HG03521 (cell line): Measurements from ENCODE around the gene SLC29A1.

Experiments used
- ATAC-seq: cut with Tn5 transposase; IDR thresholded peaks from one replicate; pipeline ENCODE4 v1.9.1; 2021; ENCODE audit warnings: mild to moderate bottlenecking, moderate library complexity; ENCODE audit not compliant: unreplicated experiment

Gene SLC29A1

GRCh38 chr6:44251576-44252524, 28.5 kb downstream of the SLC29A1 start:
- ATAC-seq: no peak

GRCh38 chr6:44253307-44254101, 30.1 kb downstream of the SLC29A1 start:
- no peak for ATAC-seq

DNA sequence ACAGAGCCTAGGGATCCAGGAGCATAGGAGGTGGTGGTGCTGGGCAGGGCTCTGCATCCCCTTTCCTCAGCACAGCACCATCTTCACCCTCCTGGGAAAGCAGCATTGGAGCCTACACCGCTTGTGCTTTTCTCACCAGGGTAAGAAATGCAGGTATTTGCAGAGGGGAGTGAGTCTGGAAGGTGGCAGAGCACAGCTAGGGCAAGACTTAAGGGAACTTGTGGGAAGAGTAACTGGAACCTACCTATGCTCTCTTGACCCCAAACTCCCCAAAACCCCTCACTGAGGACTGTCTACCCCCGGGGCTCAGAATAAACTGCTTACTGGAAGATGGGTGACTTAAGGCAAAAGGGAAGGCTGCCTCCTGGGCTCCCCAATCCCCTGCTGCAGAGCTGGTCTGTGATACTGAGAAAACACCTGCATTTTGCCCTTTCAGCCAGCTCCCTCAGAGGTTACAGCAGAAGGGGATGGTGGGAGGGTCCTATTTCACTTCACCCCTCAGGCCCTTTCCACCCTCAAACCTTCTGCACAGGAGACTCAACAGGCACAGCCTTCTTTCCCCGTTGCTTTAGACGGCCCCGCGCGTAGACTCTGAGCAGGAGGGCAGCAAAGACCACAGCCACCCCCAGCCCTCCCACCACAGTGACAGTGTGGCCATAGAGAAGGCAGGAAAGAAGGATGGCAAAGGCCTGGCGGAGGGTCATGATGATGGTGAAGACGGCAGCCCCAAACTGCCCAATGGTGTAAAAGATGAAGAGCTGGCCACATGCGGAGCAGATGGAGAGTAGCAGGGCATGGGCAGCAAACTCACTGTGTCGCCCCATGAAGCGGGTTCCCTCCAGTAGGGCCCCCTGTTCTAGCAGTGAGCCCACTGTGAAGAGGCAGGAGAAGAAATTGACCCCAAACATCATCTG, 31.1 kb downstream of the SLC29A1 start:
- ATAC-seq: no peak

DNA sequence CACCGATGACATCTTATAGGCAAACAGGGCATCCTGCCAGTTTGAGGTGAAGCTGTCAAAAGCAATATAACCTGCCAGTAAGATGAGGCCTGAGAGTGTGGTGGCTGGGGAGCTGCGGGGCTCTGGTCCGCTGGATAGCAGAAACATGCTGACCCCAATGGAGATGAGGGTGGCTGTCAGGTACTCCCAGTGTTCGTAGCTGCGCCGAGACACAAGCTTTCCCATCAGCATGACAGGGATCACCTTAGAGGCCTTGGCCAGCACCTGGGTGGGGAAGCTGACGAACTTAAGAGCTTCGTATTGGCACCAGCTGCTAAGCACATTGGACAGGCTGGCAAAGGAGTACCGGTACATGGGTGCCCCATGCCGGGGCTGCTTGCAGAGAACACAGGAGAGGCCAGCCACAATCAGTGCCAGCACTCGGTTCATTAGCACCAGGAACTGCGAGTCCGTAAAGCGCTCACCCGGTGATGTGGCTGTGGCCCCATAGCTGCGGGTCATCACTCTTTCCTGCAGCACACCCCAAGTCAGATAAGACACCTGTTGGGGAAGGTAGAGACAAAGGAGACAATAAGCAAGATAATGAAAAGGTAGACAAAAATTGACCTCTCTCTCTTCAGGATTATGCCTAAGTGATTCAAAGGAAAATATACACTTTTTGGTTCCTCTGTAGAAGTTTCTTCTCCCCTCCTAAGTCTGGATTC, 31.9 kb downstream of the SLC29A1 start:
- ATAC-seq: no peak

DNA sequence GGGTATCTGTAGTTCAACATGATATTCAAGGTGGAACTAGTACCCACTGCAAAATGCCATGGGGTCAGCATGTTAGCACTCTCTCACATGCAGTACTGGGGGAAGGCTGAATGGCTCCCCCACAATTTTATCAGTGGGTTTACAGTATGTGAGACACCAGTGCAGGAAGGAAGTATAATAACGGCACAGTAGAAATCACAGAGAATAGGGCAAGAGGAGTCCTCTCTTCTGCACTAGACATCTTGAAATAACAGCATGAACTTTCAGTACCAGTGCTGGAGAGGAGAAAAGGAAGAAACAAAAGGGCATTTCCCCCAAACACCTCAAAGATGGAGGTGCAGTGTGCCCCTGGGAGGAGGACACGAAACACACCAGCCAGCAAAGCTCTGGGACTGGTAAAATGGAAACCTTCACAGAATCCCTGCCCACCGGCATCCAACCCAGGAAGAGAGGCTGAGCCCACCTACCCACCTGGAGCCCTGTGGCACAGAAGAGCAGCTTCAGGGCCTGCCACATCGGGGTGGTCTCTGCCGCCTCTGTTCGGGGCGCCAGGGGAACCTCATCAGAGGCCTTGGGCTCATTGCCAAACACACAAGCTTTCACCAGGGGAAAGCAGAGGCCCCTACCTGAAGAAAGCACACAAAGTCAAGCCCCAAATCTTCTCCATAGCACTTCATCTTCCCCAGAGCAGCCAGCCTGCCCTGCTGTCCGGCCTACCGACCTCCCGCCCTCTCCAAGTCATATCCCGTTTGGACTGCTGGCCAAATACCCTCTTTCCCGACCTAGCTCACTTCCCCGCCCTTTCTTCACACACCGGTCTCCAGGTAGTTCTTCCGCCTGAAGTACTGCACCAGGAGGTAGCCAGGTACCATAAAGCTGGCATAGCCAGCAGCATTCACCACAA, 32.7 kb downstream of the SLC29A1 start:
- ATAC-seq: no peak

DNA sequence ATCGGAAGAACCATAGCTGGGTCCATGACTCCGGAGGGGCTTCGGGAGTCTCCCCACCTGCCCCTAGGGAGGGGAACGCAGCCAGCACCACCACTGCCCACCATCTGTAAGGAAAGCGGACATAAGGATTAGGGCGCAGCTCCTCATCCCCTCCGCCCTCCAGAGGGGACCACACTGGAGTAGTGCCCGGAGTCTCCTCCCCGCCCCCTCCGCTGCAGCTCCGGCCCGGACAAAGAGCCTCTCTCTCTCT, 33.3 kb downstream of the SLC29A1 start:
- ATAC-seq: no peak

DNA sequence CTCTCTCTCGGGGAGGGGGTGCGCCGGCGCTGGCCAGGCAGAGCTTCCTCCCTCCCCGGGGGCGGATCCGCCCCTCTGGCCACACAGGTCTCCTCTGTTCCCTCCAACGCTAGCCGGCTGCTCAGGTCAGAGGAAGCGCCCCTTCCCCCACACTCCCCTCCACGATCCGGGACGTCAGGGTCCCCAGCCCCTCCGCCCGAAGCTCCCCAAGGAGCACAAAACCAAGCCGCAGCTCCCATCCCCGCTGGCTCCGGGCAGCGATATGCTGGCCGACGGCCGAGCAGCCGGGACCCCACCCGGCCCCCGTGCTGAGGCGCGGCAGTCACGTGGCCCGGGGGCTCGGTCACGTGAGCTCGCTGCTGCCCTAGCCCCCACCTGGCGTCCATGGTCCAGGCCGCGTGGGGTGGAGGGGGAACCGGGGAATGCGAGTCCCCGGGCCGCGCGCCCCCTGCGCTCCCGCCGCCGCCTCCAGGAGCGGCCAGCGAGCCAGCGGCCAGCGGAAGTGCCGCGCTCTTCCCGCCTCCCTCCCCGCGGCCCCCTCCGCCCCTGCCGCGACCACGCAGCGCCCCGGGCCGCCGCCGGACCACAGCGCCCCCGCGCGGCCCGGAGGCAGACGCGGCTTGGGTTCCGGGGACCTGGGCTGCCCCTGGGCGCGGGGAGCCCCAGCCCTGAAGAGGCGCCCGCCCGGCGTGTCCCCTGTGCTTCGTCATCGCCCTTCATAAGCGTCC, 33.8 kb downstream of the SLC29A1 start, which contains the start of gene SLC35B2:
Gene SLC35B2, minus strand, starts transcription at position 504 of the 728 bp plus-strand sequence. Its CDS starts 118 bp downstream, at position 386.
- ATAC-seq: peak; percentile 50

GRCh38 chr6:44257753-44258324, 34.4 kb downstream of the SLC29A1 start:
- no peak for ATAC-seq

GRCh38 chr6:44258325-44258863, 35.0 kb downstream of the SLC29A1 start:
- ATAC-seq: no peak

DNA sequence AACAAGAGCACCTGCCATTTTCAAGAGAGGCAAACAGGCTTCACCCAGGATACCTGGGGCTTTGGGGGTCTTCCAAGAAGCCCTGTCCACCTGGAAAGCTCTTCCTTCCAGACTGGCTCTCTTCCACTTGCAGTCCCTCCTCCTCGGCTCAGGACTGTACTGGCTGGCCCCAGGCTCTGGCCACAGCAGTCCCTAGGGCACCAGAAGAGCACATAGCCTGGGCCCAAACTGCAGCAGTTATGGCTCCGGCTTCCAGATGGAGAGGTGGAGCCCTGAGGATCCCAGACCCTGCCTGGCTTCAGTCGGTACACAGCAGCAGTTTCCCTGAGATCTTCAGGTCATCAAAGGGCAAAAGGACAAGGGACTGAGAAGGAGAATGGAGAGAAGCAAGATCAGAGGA, 35.5 kb downstream of the SLC29A1 start:
- no peak for ATAC-seq

GRCh38 chr6:44260011-44260410, 36.6 kb downstream of the SLC29A1 start:
- no peak for ATAC-seq

DNA sequence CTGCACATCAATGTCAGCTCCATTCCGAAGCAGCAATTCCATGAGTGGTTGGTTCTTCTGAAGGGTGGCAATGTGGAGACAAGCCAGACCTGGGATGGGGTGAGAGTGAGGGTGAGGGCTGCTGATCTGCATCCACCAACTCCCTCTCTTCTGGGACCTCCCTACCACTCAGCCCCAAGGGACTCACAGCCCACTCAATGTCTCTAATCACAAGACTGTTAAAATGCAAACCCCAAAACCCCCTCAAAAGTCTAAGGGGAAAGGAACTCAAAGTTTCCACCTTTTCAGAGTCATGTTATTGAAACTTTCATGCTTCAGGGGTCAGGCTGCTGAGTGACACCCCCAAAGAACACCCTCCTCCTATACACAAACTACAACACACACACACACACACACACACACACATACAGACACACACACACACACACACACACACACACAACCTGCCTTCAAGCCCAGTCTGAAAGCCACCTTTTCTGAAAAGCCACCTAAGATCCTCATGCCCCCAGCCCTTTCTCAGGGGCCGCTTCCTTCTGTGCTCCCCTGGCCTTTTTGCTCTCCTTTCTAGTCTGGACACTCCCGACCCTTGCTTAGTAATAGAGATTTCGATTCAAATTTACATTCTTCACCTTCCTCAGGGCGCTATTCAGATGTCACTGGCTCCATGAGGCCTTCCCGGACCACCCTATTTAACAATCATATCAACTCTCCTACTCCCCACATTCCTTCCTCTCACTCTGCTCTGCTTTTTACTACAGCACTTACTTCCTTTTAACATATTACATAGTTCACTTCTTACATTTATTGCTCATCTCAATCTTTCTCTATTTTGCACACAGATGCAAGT, 37.3 kb downstream of the SLC29A1 start:
- ATAC-seq: no peak

DNA sequence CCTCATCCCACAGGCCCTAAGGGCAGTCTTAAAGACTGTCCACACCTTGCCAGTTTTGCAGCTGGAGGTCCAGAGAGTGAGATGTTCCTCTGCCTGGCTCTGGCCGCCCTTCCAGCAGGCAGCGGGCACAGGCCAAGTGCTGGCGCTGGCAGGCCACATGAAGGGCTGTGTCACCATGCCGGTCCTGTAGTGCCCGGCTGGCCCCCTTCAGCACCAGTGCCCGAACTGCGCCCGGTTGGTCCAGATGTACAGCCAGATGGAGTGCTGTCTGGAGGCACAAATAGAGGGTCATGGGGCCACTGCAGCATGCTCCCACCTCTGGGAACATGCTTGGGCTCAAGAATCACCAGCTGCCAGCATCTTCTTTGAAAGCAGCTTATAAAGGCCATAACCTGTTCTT, 38.2 kb downstream of the SLC29A1 start:
- no peak for ATAC-seq

DNA sequence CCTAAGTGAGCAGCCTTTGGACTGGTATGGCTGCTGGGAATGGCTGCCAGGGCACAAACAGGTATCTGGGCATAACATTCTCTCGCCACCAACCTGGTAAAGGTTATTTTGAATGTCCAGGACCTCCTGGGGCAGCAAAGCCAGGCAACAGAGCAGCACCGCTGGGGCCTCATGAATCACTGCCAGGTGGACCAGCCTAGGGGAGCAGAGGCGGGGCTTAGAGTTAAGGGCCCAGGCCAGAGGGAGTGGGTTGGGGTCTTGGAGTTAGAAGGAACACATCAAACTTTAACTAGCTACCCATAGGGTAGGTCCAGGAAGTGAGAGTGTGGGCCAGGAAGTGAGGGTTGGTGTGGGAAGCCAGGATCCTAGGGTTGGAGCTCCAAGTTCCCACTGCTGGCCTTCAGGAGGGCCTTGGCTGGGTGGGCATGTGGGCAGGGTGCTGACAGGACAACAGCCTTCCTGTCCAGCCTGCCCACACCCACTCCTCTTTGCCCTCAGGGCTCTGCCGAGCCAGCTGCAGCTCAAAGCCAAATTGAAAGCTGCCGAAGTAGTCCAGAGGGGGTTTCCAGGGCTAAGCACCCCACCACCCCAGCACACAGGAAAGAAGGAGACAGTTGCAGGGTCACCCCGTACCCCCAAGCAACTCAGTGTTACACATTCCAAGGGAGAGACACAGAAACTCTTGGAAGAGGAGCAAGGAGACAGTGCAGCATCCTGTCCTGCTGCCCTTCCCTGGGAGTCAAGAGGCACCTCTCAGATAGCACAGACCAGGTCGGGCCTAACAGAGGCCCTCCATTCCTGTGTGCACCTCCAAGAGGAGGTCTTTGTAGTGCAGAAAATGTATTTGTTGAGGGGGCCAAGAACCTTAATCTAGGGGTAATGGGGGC, 39.3 kb downstream of the SLC29A1 start:
- no peak for ATAC-seq

GRCh38 chr6:44263354-44264100, 40.1 kb downstream of the SLC29A1 start:
- ATAC-seq: no peak
